HepG2 (cell line): ENCODE data around the gene UGP2. TPM values are rescaled to one million over a fixed set of nuclear protein-coding genes. Genes with fewer than 3 reads are reported as not detected.

Source experiments
- ATF7 ChIP-seq, 2 experiments: fragments of 450-650 bp in 1 of 2; sonication (generic) in 1 of 2; formaldehyde crosslinking in 1 of 2; IDR thresholded peaks; 2 replicates each; pipeline versions ENCODE4 v1.4.0 to v1.6.1; 2016 to 2020; ENCODE audit warnings: antibody characterized with exemption in 1 of 2, mild to moderate bottlenecking in 1 of 2, missing genetic modification reagents in 1 of 2
- CEBPB ChIP-seq: IDR thresholded peaks from 2 replicates; pipeline ENCODE4 v1.6.1; 2011; ENCODE audit warnings: low read depth, low read length, improper control_type of control experiment, borderline replicate concordance
- GABPB1 ChIP-seq: IDR thresholded peaks from 2 replicates; pipeline ENCODE4 v1.6.1; 2016; ENCODE audit warnings: mild to moderate bottlenecking, missing genetic modification reagents, moderate library complexity, missing compliant biosample characterization
- KAT8 ChIP-seq: IDR thresholded peaks from 2 replicates; pipeline ENCODE4 v1.6.1; 2016; ENCODE audit warnings: missing genetic modification reagents, missing compliant biosample characterization
- MLLT10 ChIP-seq: sonication (generic); formaldehyde crosslinking; IDR thresholded peaks from 2 replicates; pipeline ENCODE4 v1.4.0; 2020; ENCODE audit warnings: missing genetic modification reagents
- PHF8 ChIP-seq: sonication (generic); formaldehyde crosslinking; IDR thresholded peaks from 2 replicates; pipeline ENCODE4 v1.5.0; 2020; ENCODE audit warnings: missing genetic modification reagents
- PLRG1 ChIP-seq: fragments of 450-650 bp; conservative IDR thresholded peaks from 2 replicates; pipeline ENCODE4 v1.6.1; 2016
- PLSCR1 ChIP-seq: sonication (generic); formaldehyde crosslinking; IDR thresholded peaks from 2 replicates; pipeline ENCODE4 v1.5.0; 2020; ENCODE audit warnings: missing genetic modification reagents, mild to moderate bottlenecking, borderline replicate concordance
- RFX1 ChIP-seq: fragments of 450-650 bp; IDR thresholded peaks from 2 replicates; pipeline ENCODE4 v1.6.1; 2017
- ZBTB46 ChIP-seq: sonication (generic); formaldehyde crosslinking; IDR thresholded peaks from 2 replicates; pipeline ENCODE4 v1.4.0; 2020; ENCODE audit warnings: mild to moderate bottlenecking, missing genetic modification reagents, borderline replicate concordance
- ZNF18 ChIP-seq: sonication (generic); formaldehyde crosslinking; IDR thresholded peaks from 2 replicates; pipeline ENCODE4 v1.8.0; 2022; ENCODE audit warnings: mild to moderate bottlenecking, missing genetic modification reagents; ENCODE audit not compliant: insufficient replicate concordance
- ZNF20 ChIP-seq: sonication (generic); formaldehyde crosslinking; IDR thresholded peaks from 2 replicates; pipeline ENCODE4 v1.4.0; 2020; ENCODE audit warnings: mild to moderate bottlenecking, moderate library complexity, missing genetic modification reagents
- ZNF777 ChIP-seq: sonication (generic); formaldehyde crosslinking; IDR thresholded peaks from 2 replicates; pipeline ENCODE4 v1.4.0; 2020; ENCODE audit warnings: missing genetic modification reagents
- polyA plus RNA-seq, 8 experiments: library from polyadenylated mRNA; depleted of rRNA in 3 of 8; stranded (reverse) in 7 of 8; unstranded in 1 of 8; fragments of >200 nt; fragmentation: Illumina TruSeq in 4 of 8; extraction: Trizol in 4 of 8; gene quantifications; 2 replicates each; pipeline versions ENCODE4 v1.2.1 to v1.2.3, GENCODE V29; 2011 to 2016; ENCODE audit warnings: low read depth in 4 of 8, missing spikeins in 1 of 8, mixed read lengths in 1 of 8; ENCODE audit not compliant: insufficient read depth in 1 of 8
- total RNA-seq, 5 experiments: library from RNA; depleted of rRNA; stranded (reverse); fragments of >200 nt; fragmentation: Illumina TruSeq; extraction: Trizol; gene quantifications; 2 replicates each; pipeline ENCODE4 v1.2.3, GENCODE V29; 2016; ENCODE audit warnings: low read depth in 1 of 5
- TF ChIP-seq, protein P1 (sequence below): IDR thresholded peaks from 2 replicates; pipeline ENCODE4 v1.6.1; 2018; ENCODE audit warnings: missing genetic modification reagents
- TF ChIP-seq, protein P2 (sequence below), 2 experiments: fragments of 450-650 bp in 1 of 2; sonication (generic) in 1 of 2; formaldehyde crosslinking; IDR thresholded peaks; 2 replicates each; pipeline versions ENCODE4 v1.5.0 to v1.8.0; 2020 to 2022; ENCODE audit warnings: mild to moderate bottlenecking in 1 of 2, missing genetic modification reagents in 1 of 2

Gene UGP2
- total and polyA plus RNA-seq, 2 of the 13 experiments (the other 11 are each of a cell fraction or from before 2014, with no cell fraction given): 96.0 to 134 TPM

DNA sequence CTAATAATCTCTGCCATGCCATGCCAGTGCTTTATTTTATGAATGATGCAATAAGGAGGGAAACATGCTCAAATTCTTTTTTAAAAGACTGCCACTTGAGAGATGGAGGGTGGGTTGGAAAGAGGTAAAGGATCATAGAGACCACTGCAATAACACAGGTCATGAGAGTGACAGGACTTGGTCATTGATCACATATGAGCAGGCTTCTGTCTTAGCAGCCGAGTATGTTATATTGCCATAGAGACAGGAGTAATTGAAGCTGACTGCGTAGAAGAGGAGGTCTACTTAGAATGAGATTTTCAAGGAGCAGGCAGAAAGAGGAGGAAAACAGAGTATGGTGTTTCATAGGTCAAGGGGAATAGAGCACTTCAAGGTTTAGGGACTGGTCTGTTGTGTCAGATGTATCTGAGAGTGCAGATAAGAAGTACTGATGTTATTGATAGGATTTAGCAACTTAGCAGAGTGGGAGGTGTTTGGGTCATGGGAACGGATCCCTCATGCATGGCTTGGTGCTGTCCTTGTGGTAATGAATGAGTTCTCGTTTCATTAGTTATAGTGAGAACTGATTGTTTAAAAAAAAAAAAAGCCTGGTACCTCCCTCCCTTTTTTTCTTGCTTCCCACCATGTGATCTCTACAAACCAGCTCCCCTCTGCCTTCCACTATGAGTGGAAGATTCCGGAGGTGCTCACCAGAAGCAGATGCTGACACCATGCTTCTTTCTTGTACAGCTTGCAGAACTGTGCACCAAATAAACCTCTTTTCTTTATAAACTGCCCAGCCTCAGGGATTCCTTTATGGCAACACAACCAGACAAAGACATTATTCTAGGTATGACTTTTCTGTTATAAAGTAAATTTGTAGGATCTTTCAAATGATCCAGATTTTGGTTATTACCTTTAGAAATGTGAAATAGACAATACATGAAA, 32.8 kb downstream of the UGP2 start (continued):
- no peak for TF ChIP-seq PLSCR1 (CRISPR knock-in tag)
- no peak for TF ChIP-seq ZNF20 (CRISPR knock-in tag)
- TF ChIP-seq MLLT10: no peak
- TF ChIP-seq KAT8 (CRISPR knock-in tag): no peak
- TF ChIP-seq GABPB1 (CRISPR knock-in tag): no peak
- no peak for TF ChIP-seq PLRG1
- TF ChIP-seq CEBPB: peak; percentile 43; the same call in 1 of the 2 replicates
- TF ChIP-seq, protein P1, sequence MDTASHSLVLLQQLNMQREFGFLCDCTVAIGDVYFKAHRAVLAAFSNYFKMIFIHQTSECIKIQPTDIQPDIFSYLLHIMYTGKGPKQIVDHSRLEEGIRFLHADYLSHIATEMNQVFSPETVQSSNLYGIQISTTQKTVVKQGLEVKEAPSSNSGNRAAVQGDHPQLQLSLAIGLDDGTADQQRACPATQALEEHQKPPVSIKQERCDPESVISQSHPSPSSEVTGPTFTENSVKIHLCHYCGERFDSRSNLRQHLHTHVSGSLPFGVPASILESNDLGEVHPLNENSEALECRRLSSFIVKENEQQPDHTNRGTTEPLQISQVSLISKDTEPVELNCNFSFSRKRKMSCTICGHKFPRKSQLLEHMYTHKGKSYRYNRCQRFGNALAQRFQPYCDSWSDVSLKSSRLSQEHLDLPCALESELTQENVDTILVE (CRISPR knock-in tag): no peak
- TF ChIP-seq, protein P2, sequence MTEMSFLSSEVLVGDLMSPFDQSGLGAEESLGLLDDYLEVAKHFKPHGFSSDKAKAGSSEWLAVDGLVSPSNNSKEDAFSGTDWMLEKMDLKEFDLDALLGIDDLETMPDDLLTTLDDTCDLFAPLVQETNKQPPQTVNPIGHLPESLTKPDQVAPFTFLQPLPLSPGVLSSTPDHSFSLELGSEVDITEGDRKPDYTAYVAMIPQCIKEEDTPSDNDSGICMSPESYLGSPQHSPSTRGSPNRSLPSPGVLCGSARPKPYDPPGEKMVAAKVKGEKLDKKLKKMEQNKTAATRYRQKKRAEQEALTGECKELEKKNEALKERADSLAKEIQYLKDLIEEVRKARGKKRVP (CRISPR knock-in tag; IDR thresholded peaks at IDR 0.05): peak in 1 of 2 experiments; percentile 34; a peak in 1 of 4 replicates
- no peak for TF ChIP-seq ZBTB46 (CRISPR knock-in tag)
- peak; percentile 71 for TF ChIP-seq ATF7 (IDR thresholded peaks at IDR 0.05)
- TF ChIP-seq ATF7 (CRISPR knock-in tag; IDR thresholded peaks at IDR 0.05): no peak
- no peak for TF ChIP-seq PHF8
- TF ChIP-seq ZNF777 (CRISPR knock-in tag): no peak
- TF ChIP-seq RFX1: no peak
- no peak for TF ChIP-seq ZNF18
